H1 (cell line): ENCODE measurements around the gene ITGA11. TPM values are rescaled to one million over a fixed set of nuclear protein-coding genes. Genes with fewer than 3 reads are reported as not detected.

Experiments
- CTCF ChIA-PET: fragments of 300-600 bp; sonication (Branson Sonifier 250); formaldehyde crosslinking; loops from one replicate; lab custom pipeline; 2021; ENCODE audit not compliant: partially characterized antibody; lab: Charles Lee
- POLR2A ChIA-PET: fragments of 300-600 bp; sonication (Branson Sonifier 250); formaldehyde crosslinking; loops from one replicate; lab custom pipeline; 2021; ENCODE audit warnings: inconsistent platforms; ENCODE audit not compliant: partially characterized antibody; lab: Charles Lee
- DNase-seq, 2 experiments: peaks; one replicate each; pipeline versions ENCODE4 v3.0.0 to v3.0.0-alpha.2; 2010 to 2022; ENCODE audit warnings: low spot score in 2 of 2, low read depth in 1 of 2, mixed read lengths in 1 of 2
- FAIRE-seq: peaks from 2 replicates; lab custom pipeline; 2011; peaks lifted over from hg19 to GRCh38; lab: Jason Lieb, UNC
- H2AFZ ChIP-seq: 2 replicates; pipeline ENCODE4 v1.8.1; 2012; ENCODE audit warnings: low read length, inconsistent platforms
- H2AK5ac ChIP-seq: 2 replicates; pipeline ENCODE4 v1.6.1; 2013; ENCODE audit warnings: low read depth, low read length
- H2BK120ac ChIP-seq: replicated peaks from 2 replicates; pipeline ENCODE3; 2013; ENCODE audit warnings: low read depth, low read length, inconsistent platforms
- H2BK12ac ChIP-seq: 2 replicates; pipeline ENCODE4 v1.6.1; 2013; ENCODE audit warnings: low read depth, low read length
- H2BK15ac ChIP-seq: 2 replicates; pipeline ENCODE4 v1.6.1; 2013; ENCODE audit warnings: low read length
- H2BK20ac ChIP-seq: 2 replicates; pipeline ENCODE4 v1.6.1; 2013; ENCODE audit warnings: low read length
- H2BK5ac ChIP-seq: 2 replicates; pipeline ENCODE4 v1.6.1; 2013; ENCODE audit warnings: low read depth, low read length
- H3K14ac ChIP-seq: 2 replicates; pipeline ENCODE4 v1.6.1; 2013; ENCODE audit warnings: inconsistent platforms; ENCODE audit not compliant: insufficient read length
- H3K18ac ChIP-seq: 2 replicates; pipeline ENCODE4 v1.6.1; 2013; ENCODE audit warnings: low read length; ENCODE audit errors: extremely low read depth
- H3K23ac ChIP-seq: 2 replicates; pipeline ENCODE4 v1.6.1; 2013; ENCODE audit warnings: inconsistent platforms; ENCODE audit not compliant: insufficient read length
- H3K23me2 ChIP-seq: 2 replicates; pipeline ENCODE4 v1.6.1; 2013; ENCODE audit warnings: low read depth, low read length
- H3K27ac ChIP-seq: 2 replicates; pipeline ENCODE4 v1.6.1; 2011; ENCODE audit warnings: low read depth, low read length, inconsistent platforms
- H3K27me3 ChIP-seq, 4 experiments: replicated peaks in 1 of 4; 1 replicate in 1 of 4; 2 replicates in 3 of 4; pipeline versions ENCODE4 v1.6.1 to v1.8.1; 2011 to 2013; ENCODE audit warnings: low read length in 3 of 4, mild to moderate bottlenecking in 3 of 4, inconsistent platforms in 2 of 4, mixed read lengths in 2 of 4, moderate library complexity in 1 of 4; ENCODE audit not compliant: control insufficient read depth in 3 of 4, insufficient read depth in 3 of 4; ENCODE audit errors: extremely low read depth in 1 of 4
- H3K36me3 ChIP-seq, 4 experiments: 2 replicates each; pipeline versions ENCODE4 v1.6.1 to v1.8.1; 2011 to 2013; ENCODE audit warnings: mild to moderate bottlenecking in 4 of 4, low read length in 3 of 4, moderate library complexity in 2 of 4, control low read depth in 1 of 4, inconsistent platforms in 1 of 4; ENCODE audit not compliant: insufficient read depth in 4 of 4, control insufficient read depth in 2 of 4
- H3K4ac ChIP-seq: replicated peaks from 2 replicates; pipeline ENCODE3; 2013; ENCODE audit warnings: low read length, low read depth, mixed read lengths, inconsistent platforms; ENCODE audit not compliant: insufficient read length
- H3K4me1 ChIP-seq, 4 experiments: replicated peaks in 1 of 4; 1 replicate in 1 of 4; 2 replicates in 3 of 4; pipeline versions ENCODE4 v1.6.1 to v1.8.1; 2011 to 2013; ENCODE audit warnings: low read length in 3 of 4, inconsistent platforms in 2 of 4, mixed read lengths in 1 of 4; ENCODE audit not compliant: insufficient read depth in 4 of 4, control insufficient read depth in 3 of 4
- H3K4me2 ChIP-seq, 2 experiments: 2 replicates each; pipeline versions ENCODE4 v1.6.1 to v1.8.1; 2011 to 2013; ENCODE audit warnings: low read depth in 2 of 2, low read length in 2 of 2, control low read depth in 1 of 2, inconsistent platforms in 1 of 2, mild to moderate bottlenecking in 1 of 2; ENCODE audit not compliant: insufficient read depth in 1 of 2
- H3K4me3 ChIP-seq, 4 experiments: fragments of 200-600, 300-600 bp in 1 of 4; sonication (generic), shearing (Covaris generic), sonication (Bioruptor Twin) in 1 of 4; 2 replicates each; pipeline versions ENCODE4 v1.5.1 to v1.8.1; 2011 to 2016; ENCODE audit warnings: low read length in 4 of 4, low read depth in 3 of 4, control low read depth in 2 of 4, inconsistent platforms in 2 of 4, mild to moderate bottlenecking in 2 of 4, mixed read lengths in 1 of 4, moderate library complexity in 1 of 4; ENCODE audit not compliant: insufficient read depth in 2 of 4; ENCODE audit errors: extremely low read depth in 1 of 4
- H3K56ac ChIP-seq: replicated peaks from 2 replicates; pipeline ENCODE3; 2013; ENCODE audit warnings: low read depth, mild to moderate bottlenecking, mixed read lengths, low read length, inconsistent platforms; ENCODE audit not compliant: insufficient read length
- H3K79me1 ChIP-seq: 2 replicates; pipeline ENCODE4 v1.6.1; 2013; ENCODE audit warnings: low read depth, low read length, control low read depth
- H3K79me2 ChIP-seq, 2 experiments: 2 replicates each; pipeline versions ENCODE4 v1.6.1 to v1.8.1; 2012 to 2013; ENCODE audit warnings: low read length in 2 of 2, mild to moderate bottlenecking in 2 of 2, inconsistent platforms in 1 of 2; ENCODE audit not compliant: insufficient read depth in 2 of 2, control insufficient read depth in 1 of 2
- H3K9ac ChIP-seq, 4 experiments: replicated peaks in 1 of 4; 1 replicate in 1 of 4; 2 replicates in 3 of 4; pipeline versions ENCODE4 v1.6.1 to v1.8.1; 2011 to 2013; ENCODE audit warnings: low read depth in 3 of 4, low read length in 3 of 4, control low read depth in 2 of 4, mild to moderate bottlenecking in 2 of 4, moderate library complexity in 2 of 4, inconsistent platforms in 1 of 4; ENCODE audit errors: extremely low read depth in 1 of 4
- H3K9me3 ChIP-seq, 2 experiments: 2 replicates each; pipeline versions ENCODE4 v1.6.1 to v1.8.1; 2012 to 2013; ENCODE audit warnings: mild to moderate bottlenecking in 2 of 2, moderate library complexity in 2 of 2, control low read depth in 1 of 2, inconsistent platforms in 1 of 2, low read depth in 1 of 2, low read length in 1 of 2, mixed read lengths in 1 of 2; ENCODE audit not compliant: insufficient read depth in 2 of 2
- H4K20me1 ChIP-seq, 2 experiments: replicated peaks in 1 of 2; 2 replicates each; pipeline versions ENCODE3 to v1.8.1; 2011 to 2013; ENCODE audit warnings: inconsistent platforms in 2 of 2, low read length in 2 of 2, mild to moderate bottlenecking in 1 of 2; ENCODE audit not compliant: insufficient read depth in 2 of 2, control insufficient read depth in 1 of 2
- H4K5ac ChIP-seq: 2 replicates; pipeline ENCODE4 v1.6.1; 2013; ENCODE audit warnings: low read length, low read depth, mixed read lengths, inconsistent platforms; ENCODE audit not compliant: insufficient read length
- H4K8ac ChIP-seq: 2 replicates; pipeline ENCODE4 v1.8.0; 2013; ENCODE audit warnings: mild to moderate bottlenecking, moderate library complexity, low read length, inconsistent platforms; ENCODE audit not compliant: insufficient read depth; ENCODE audit errors: extremely low read depth
- H4K91ac ChIP-seq: replicated peaks from 2 replicates; pipeline ENCODE3; 2013; ENCODE audit warnings: low read length, mixed read lengths, inconsistent platforms; ENCODE audit not compliant: insufficient read length
- CEBPB ChIP-seq: IDR thresholded peaks from 2 replicates; pipeline ENCODE4 v1.6.1; 2012; ENCODE audit warnings: low read depth, low read length
- CHD2 ChIP-seq: IDR thresholded peaks from 2 replicates; pipeline ENCODE4 v1.6.1; 2012; ENCODE audit warnings: low read length, improper control_type of control experiment
- CTBP2 ChIP-seq: IDR thresholded peaks from 2 replicates; pipeline ENCODE4 v1.7.0; 2011; ENCODE audit warnings: borderline replicate concordance, mild to moderate bottlenecking, moderate library complexity, mixed read lengths, low read length; ENCODE audit not compliant: insufficient read depth, insufficient read length
- CTCF ChIP-seq, 3 experiments: IDR thresholded peaks; 1 replicate in 2 of 3; 2 replicates in 1 of 3; pipeline versions ENCODE4 v1.5.1 to v1.6.1; 2011; ENCODE audit warnings: low read length in 3 of 3, mild to moderate bottlenecking in 3 of 3, inconsistent platforms in 2 of 3, low read depth in 1 of 3, moderate library complexity in 1 of 3; ENCODE audit not compliant: insufficient read depth in 1 of 3; ENCODE audit errors: control extremely low read depth in 1 of 3
- EGR1 ChIP-seq: IDR thresholded peaks from 2 replicates; pipeline ENCODE4 v1.6.1; 2011; ENCODE audit warnings: low read depth, low read length, borderline replicate concordance
- EZH2 ChIP-seq: fragments of 200-600 bp; sonication (generic); IDR thresholded peaks from 2 replicates; pipeline ENCODE4 v1.7.1; 2012; ENCODE audit warnings: low read depth, mild to moderate bottlenecking, moderate library complexity, low read length, inconsistent platforms; ENCODE audit not compliant: severe bottlenecking
- GABPA ChIP-seq: IDR thresholded peaks from 2 replicates; pipeline ENCODE4 v1.6.1; 2011; ENCODE audit warnings: mild to moderate bottlenecking, low read length, moderate library complexity, borderline replicate concordance; ENCODE audit not compliant: insufficient read depth
- KDM5A ChIP-seq: fragments of 200-600 bp; IDR thresholded peaks from 2 replicates; pipeline ENCODE4 v1.7.1; 2012; ENCODE audit warnings: mild to moderate bottlenecking, low read length, inconsistent platforms, mixed read lengths
- MAX ChIP-seq: IDR thresholded peaks from 2 replicates; pipeline ENCODE4 v1.6.1; 2012; ENCODE audit warnings: inconsistent platforms
- NRF1 ChIP-seq: IDR thresholded peaks from 2 replicates; pipeline ENCODE4 v1.6.1; 2011; ENCODE audit warnings: mild to moderate bottlenecking, low read depth, low read length, improper control_type of control experiment
- RBBP5 ChIP-seq: IDR thresholded peaks from 2 replicates; pipeline ENCODE4 v1.7.1; 2012; ENCODE audit warnings: low read depth, mild to moderate bottlenecking, inconsistent platforms, low read length, moderate library complexity, borderline replicate concordance
- YY1 ChIP-seq: IDR thresholded peaks from 2 replicates; pipeline ENCODE4 v1.6.1; 2011; ENCODE audit warnings: low read depth, mild to moderate bottlenecking, low read length
- WGBS, 2 experiments: shearing (Covaris generic) in 1 of 2; methylation state at CpG; one replicate each; pipeline versions ENCODE4 v1.1.6 to v1.1.7; 2013 to 2015; ENCODE audit warnings: low lambda C conversion rate in 2 of 2, mixed read lengths in 2 of 2, inconsistent platforms in 1 of 2, low coverage in 1 of 2, missing lambda C conversion rate in 1 of 2; ENCODE audit not compliant: insufficient replicate concordance in 2 of 2, insufficient coverage in 1 of 2, insufficient read length in 1 of 2; ENCODE audit errors: extremely low coverage in 1 of 2, missing lambda C conversion rate in 1 of 2; 5-methylcytosine and 5-hydroxymethylcytosine counted together
- polyA plus RNA-seq, 7 experiments: library from polyadenylated mRNA; depleted of rRNA in 3 of 7; stranded (reverse) in 5 of 7; unstranded in 2 of 7; fragments of >200 nt in 5 of 7; fragments of 200-250 nt in 2 of 7; gene quantifications; 1 replicate in 5 of 7; 2 replicates in 1 of 7; 4 replicates in 1 of 7; pipeline versions ENCODE4 v1.2.1 to v1.2.3, GENCODE V29; 2011 to 2013; ENCODE audit warnings: missing spikeins in 2 of 7, mixed read lengths in 2 of 7
- total RNA-seq: library from RNA; stranded (reverse); fragmentation: NEBNext Ultra II Directional; extraction: Animal tissue kit (Norgen Biotek cat#: 25700); gene quantifications from 2 replicates; pipeline ENCODE4 v1.2.1, GENCODE V29; 2021

Gene ITGA11
- total and polyA plus RNA-seq, 2 of the 8 experiments (the other 6 are each of a cell fraction or from before 2014, with no cell fraction given), result 0.05 to 0.06 TPM

GRCh38 chr15:68347392-68347791, 84.6 kb downstream of the ITGA11 start:
- Histone ChIP-seq H3K23me2 (no peaks in the 10 kb centered on the region), H3K27ac (no peak overlapping the region), H3K79me2 (no peaks in the 10 kb centered on the region), H3K9ac (no peak overlapping the region), H3K9me3 (no peaks in the 10 kb centered on the region), H2AFZ (no peak overlapping the region), H4K91ac (no peak overlapping the region), H3K18ac (no peak overlapping the region), H3K23ac (no peak overlapping the region), H2BK20ac (no peak overlapping the region), H3K4me3 (no peak overlapping the region), H4K8ac (no peak overlapping the region), H2AK5ac (no peak overlapping the region), H2BK12ac (no peak overlapping the region), H4K20me1 (no peaks in the 10 kb centered on the region), H3K27me3 (no peaks in the 10 kb centered on the region), H3K56ac (no peak overlapping the region), H2BK15ac (no peak overlapping the region), H2BK5ac (no peak overlapping the region), H3K4me1 (no peaks in the 10 kb centered on the region; a peak in 1 of 7 replicates), H3K4ac (no peak overlapping the region), H4K5ac (no peak overlapping the region), H3K36me3 (no peaks in the 10 kb centered on the region), H3K4me2 (no peak overlapping the region), H3K79me1 (no peaks in the 10 kb centered on the region), H2BK120ac (no peak overlapping the region), H3K14ac (no peak overlapping the region)
- DNase-seq (no peak), FAIRE-seq (no peak)
- ChIA-PET POLR2A (no interaction called here), CTCF (interaction anchor here (0.9 to 5.6 kb wide), 9 partner anchors 11 to 255 kb away, joined by 3 to 28 read pairs (median 6); no protein-coding TSS in a partner anchor)
- WGBS, 2 experiments, result 90% methylated on average over 7 of the region's 7 CpGs; no CpG with 5 or more reads in 1 of the 2 experiments
- TF ChIP-seq KDM5A (no peak), CTCF (IDR thresholded peaks at IDR 0.05; ENCODE audit: control extremely low read depth in 1 of 3, insufficient read depth in 1 of 3, low read depth in 1 of 3, low read length in 3 of 3) (no peak), MAX (no peak), CEBPB (no peak), GABPA (no peak), YY1 (no peak), CHD2 (no peak), CTBP2 (no peak), RBBP5 (no peak), EGR1 (no peak), EZH2 (no peak), NRF1 (no peak)
